Sigmoid colon (tissue), 7 donors: ENCODE results near the gene CFAP20DC. TPM values are rescaled to one million over a fixed set of nuclear protein-coding genes. Genes with fewer than 3 reads are reported as not detected.

ENCODE experiments used
- DNase-seq: peaks from one replicate; pipeline ENCODE4 v3.0.0-alpha.2; 2019
- H3K27ac ChIP-seq, 4 donors: fragments of 200-600 bp; sonication (generic); one replicate each; pipeline ENCODE4 v1.5.1; 2016 to 2019; ENCODE audit warnings: mild to moderate bottlenecking in 1 of 4
- H3K27me3 ChIP-seq, 3 donors: fragments of 200-600 bp; sonication (generic); one replicate each; pipeline ENCODE4 v1.5.1; 2019; ENCODE audit warnings: mild to moderate bottlenecking in 1 of 3
- H3K36me3 ChIP-seq, 4 donors: fragments of 200-600 bp; sonication (generic); one replicate each; pipeline ENCODE4 v1.5.1; 2016 to 2019
- H3K4me1 ChIP-seq, 4 donors: fragments of 200-600 bp; sonication (generic); one replicate each; pipeline ENCODE4 v1.5.1; 2017 to 2019
- H3K4me3 ChIP-seq, 4 donors: fragments of 200-600 bp; sonication (generic); one replicate each; pipeline ENCODE4 v1.5.1; 2017 to 2019; ENCODE audit warnings: mild to moderate bottlenecking in 2 of 4, moderate library complexity in 1 of 4
- H3K9me3 ChIP-seq, 4 donors: fragments of 200-600 bp in 3 of 4; sonication (generic) in 3 of 4; one replicate each; pipeline versions ENCODE4 v1.5.1 to v1.6.1; 2013 to 2019
- CTCF ChIP-seq, 4 experiments: fragments of 450-650 bp in 3 of 4; fragments of 200-600 bp in 1 of 4; IDR thresholded peaks; one replicate each; pipeline ENCODE4 v1.5.1; 2016 to 2019; ENCODE audit warnings: antibody characterized with exemption in 4 of 4, mild to moderate bottlenecking in 3 of 4, moderate library complexity in 2 of 4
- EP300 ChIP-seq, 4 donors: sonication (generic); formaldehyde crosslinking; IDR thresholded peaks; one replicate each; pipeline ENCODE4 v1.6.1; 2017; ENCODE audit warnings: antibody characterized with exemption in 4 of 4
- POLR2A ChIP-seq, 2 donors: fragments of 450-650 bp; IDR thresholded peaks; one replicate each; pipeline ENCODE4 v1.6.1; 2016; ENCODE audit warnings: antibody characterized with exemption in 2 of 2, mild to moderate bottlenecking in 2 of 2, moderate library complexity in 2 of 2
- POLR2AphosphoS5 ChIP-seq, 4 donors: sonication (generic); formaldehyde crosslinking; IDR thresholded peaks; one replicate each; pipeline ENCODE4 v1.6.1; 2017; ENCODE audit warnings: antibody characterized with exemption in 4 of 4
- WGBS, 2 donors: extraction: QIAGEN DNeasy Blood & Tissue Kit; methylation state at CpG; one replicate each; pipeline ENCODE4 v1.1.7; 2013; 5-methylcytosine and 5-hydroxymethylcytosine counted together
- intact Hi-C: fragments of 100-400 bp; cut with DNase I; formaldehyde crosslinking; loops from one replicate; pipeline ENCODE4 v1.15.1; 2023
- polyA plus RNA-seq, 3 donors: library from polyadenylated mRNA; stranded (reverse); fragments of 200-250 nt; gene quantifications; one replicate each; pipeline ENCODE4 v1.2.3, GENCODE V29; 2013
- total RNA-seq, 4 donors: library from RNA; depleted of rRNA; stranded (reverse); fragments of >200 nt; gene quantifications; one replicate each; pipeline ENCODE4 v1.1.0, GENCODE V29; 2016
- donor health status: healthy with polysubstance abuse.
- donor health status: Bipolar disorder and iron deficiency.
- donor health status: healthy.

Gene CFAP20DC
- total and polyA plus RNA-seq, 7 donors, result under 0.01 to 0.83 (median 0.37) TPM; not detected in 1

DNA sequence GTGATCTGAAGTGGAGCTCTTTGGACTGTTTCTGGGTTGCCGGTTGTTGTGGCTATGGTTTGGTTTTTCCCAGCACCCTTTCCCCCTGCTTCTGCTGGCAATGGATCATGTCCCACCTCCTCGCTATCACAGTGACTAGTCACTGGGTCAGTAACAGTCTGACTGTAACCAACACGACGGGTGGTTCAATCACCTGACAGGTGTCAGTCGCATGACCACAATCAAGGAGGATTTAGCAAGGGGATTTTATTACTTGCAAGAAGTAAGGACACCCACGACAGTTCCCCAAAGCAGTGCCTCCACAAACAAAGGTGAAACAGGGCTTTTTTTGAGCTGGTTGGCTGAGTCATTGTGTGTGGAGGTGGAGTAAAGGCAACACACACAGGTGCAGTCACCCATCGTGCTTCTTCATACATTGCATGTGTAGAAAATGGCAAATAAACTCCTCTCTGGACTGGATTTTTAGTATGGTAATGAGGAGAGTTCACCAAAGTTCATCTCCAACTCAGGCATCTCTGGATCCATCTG lies 324.4 kb downstream of the CFAP20DC start:
- Histone ChIP-seq H3K4me3 (no peak overlapping the region), H3K9me3 (no peaks in the 10 kb centered on the region), H3K36me3 (no peaks in the 10 kb centered on the region), H3K4me1 (peaks cover 0 to 28% (median 14%) of the 10 kb centered on the region in 4 donors), H3K27ac (no peak overlapping the region), H3K27me3 (no peaks in the 10 kb centered on the region)
- intact Hi-C loops, result no loop called here
- TF ChIP-seq CTCF (IDR thresholded peaks at IDR 0.05), result no peak
- TF ChIP-seq POLR2AphosphoS5 (IDR thresholded peaks at IDR 0.05), result no peak
- TF ChIP-seq EP300 (IDR thresholded peaks at IDR 0.05), result no peak
- no peak for TF ChIP-seq POLR2A (IDR thresholded peaks at IDR 0.05)
- DNase-seq, result no peak
- WGBS, 2 donors, result 86 to 87% methylated on average over 7 of the region's 7 CpGs

DNA sequence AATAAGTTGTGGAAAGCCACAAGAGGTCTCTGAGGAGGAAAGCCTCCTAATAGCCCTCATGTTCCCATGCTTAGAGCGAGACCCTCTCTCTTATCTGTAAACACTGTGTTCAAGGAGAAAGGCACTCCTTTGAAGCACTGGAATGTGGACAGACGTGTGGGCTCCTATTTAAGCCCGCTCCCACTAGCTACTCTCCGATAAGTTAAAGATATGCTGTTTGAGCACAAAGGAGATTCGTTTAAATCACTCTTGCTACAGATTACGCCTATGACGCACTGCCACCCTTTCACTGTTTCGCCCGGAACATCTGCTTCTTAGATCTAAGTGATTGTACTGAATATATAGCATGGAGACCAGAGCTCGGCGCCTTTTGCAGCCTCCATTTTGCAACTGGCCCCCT lies 325.5 kb downstream of the CFAP20DC start:
- no peak overlapping the region for H3K27ac ChIP-seq
- 94 to 95% methylated on average over 11 of the region's 11 CpGs for WGBS, 2 donors

DNA sequence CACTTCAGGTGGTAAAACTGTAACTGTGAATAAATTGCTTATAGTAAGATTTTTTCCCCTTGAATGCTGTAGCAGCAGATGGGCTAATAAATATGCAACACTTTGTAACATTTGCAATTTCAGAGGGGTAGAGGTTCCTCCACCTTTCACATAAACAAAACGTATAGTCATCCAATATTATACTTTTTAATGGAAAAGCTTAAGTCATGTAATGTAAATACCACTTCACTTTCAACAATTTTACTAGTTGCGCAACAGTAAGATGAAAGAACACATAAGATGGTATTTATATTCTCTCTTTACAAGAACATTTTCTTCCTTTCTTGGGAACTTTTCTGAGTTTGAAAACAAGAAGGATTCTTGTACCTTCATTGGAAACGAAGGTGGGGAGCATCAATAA lies 326.7 kb downstream of the CFAP20DC start:
- WGBS, 2 donors, result 49 to 70% methylated on average over 3 of the region's 3 CpGs
- H3K36me3 ChIP-seq, result no peaks in the 10 kb centered on the region
- H3K4me3 ChIP-seq, result no peak overlapping the region
- DNase-seq, result no peak
- intact Hi-C loops, result no loop called here
- no peak overlapping the region for H3K27ac ChIP-seq
- H3K27me3 ChIP-seq, result no peaks in the 10 kb centered on the region
- no peak for TF ChIP-seq POLR2AphosphoS5 (IDR thresholded peaks at IDR 0.05)
- no peak for TF ChIP-seq EP300 (IDR thresholded peaks at IDR 0.05)
- no peak for TF ChIP-seq POLR2A (IDR thresholded peaks at IDR 0.05)
- no peak for TF ChIP-seq CTCF (IDR thresholded peaks at IDR 0.05)
- H3K4me1 ChIP-seq, result peaks cover 0 to 28% (median 14%) of the 10 kb centered on the region in 4 donors
- H3K9me3 ChIP-seq, result no peaks in the 10 kb centered on the region

More for the DNA sequence above, 325.5 kb downstream of the CFAP20DC start:
- peaks cover 0 to 28% (median 14%) of the 10 kb centered on the region in 4 donors for H3K4me1 ChIP-seq
- no peaks in the 10 kb centered on the region for H3K36me3 ChIP-seq
- no peak overlapping the region for H3K4me3 ChIP-seq
- no peaks in the 10 kb centered on the region for H3K9me3 ChIP-seq
- DNase-seq, result no peak
- TF ChIP-seq EP300 (IDR thresholded peaks at IDR 0.05) (no peak), CTCF (IDR thresholded peaks at IDR 0.05) (no peak)
- no peaks in the 10 kb centered on the region for H3K27me3 ChIP-seq
- intact Hi-C loops, result no loop called here

- Histone ChIP-seq H3K27ac (no peak overlapping the region), H3K9me3 (no peaks in the 10 kb centered on the region), H3K4me3 (no peak overlapping the region), H3K36me3 (no peaks in the 10 kb centered on the region), H3K4me1 (peaks cover 0 to 28% (median 14%) of the 10 kb centered on the region in 4 donors), H3K27me3 (no peaks in the 10 kb centered on the region)
- no peak for DNase-seq
- intact Hi-C loops, result no loop called here
- no peak for TF ChIP-seq CTCF (IDR thresholded peaks at IDR 0.05)
- no peak for TF ChIP-seq EP300 (IDR thresholded peaks at IDR 0.05)
- TF ChIP-seq POLR2AphosphoS5 (IDR thresholded peaks at IDR 0.05), result no peak
- TF ChIP-seq POLR2A (IDR thresholded peaks at IDR 0.05), result no peak
- 67% methylated on average over 4 of the region's 4 CpGs for WGBS, 2 donors
These were observed 327.3 kb downstream of the CFAP20DC start for GRCh38 chr3:58722561-58722960.

DNA sequence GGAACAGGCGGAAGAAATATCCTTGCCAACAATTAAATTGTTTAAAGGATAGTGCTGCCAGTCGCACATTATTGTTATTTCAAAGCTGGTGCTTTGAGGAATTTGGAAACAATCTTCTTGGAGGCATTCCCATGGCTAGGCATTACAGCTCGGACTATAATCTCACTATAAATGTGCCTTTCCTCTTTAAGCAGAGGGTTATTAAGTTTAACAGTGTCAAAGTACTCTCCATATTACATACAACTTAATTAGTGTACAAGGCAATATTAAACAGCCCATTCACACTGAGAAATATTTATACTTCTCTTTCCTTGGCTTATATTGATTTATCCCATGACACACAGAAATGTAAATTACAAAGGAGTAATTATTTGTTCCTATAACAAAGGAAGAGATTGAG lies 329.3 kb downstream of the CFAP20DC start:
- no peak overlapping the region for H3K4me3 ChIP-seq
- no peaks in the 10 kb centered on the region for H3K9me3 ChIP-seq
- no peaks in the 10 kb centered on the region for H3K27me3 ChIP-seq
- H3K27ac ChIP-seq, result no peak overlapping the region
- H3K4me1 ChIP-seq, result peaks cover 0 to 28% (median 14%) of the 10 kb centered on the region in 4 donors
- intact Hi-C loops, result no loop called here
- no peak for DNase-seq
- 17 to 58% methylated on average over 3 of the region's 3 CpGs for WGBS, 2 donors
- no peak for TF ChIP-seq CTCF (IDR thresholded peaks at IDR 0.05)
- no peaks in the 10 kb centered on the region for H3K36me3 ChIP-seq
